ENCODE results near the gene STK39. TPM values are rescaled to one million over a fixed set of nuclear protein-coding genes. Genes with fewer than 3 reads are reported as not detected.
"Not testable (repeated sequence)": the region's sequence is repeated elsewhere in the genome, so short reads cannot be mapped to it uniquely, and the experiment has no call there.

Gene STK39
- total RNA-seq, 1 donor from 2014 or later: 15.7 TPM

DNA sequence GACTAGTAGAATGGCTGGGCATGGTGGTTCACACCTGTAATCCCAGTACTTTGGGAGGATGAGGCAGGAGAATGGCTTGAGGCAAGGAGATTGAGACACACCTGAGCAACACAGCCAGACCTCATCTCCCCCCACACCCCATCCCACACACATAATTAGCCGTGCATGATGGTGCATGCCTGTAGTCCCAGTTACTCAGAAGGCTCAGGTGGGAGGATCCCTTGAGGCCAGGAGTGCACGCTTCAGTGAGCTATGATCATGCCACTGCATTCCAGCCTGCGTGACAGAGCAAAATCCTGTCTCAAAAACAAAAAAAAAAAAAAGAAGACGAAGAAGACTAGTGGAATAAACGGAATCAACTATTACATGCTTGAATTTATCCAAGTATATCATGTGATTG, 150.0 kb downstream of the STK39 start:
- no peak overlapping the region for H3K9ac ChIP-seq (ENCODE audit: low read depth in 1 of 3, low read length in 3 of 3)
- no peaks in the 10 kb centered on the region for H3K9me3 ChIP-seq (ENCODE audit: control insufficient read depth in 3 of 3, low read length in 3 of 3)
- H3K4me3 ChIP-seq (ENCODE audit: low read length in 3 of 3): no peak overlapping the region
- no peaks in the 10 kb centered on the region for H3K27me3 ChIP-seq (ENCODE audit: control insufficient read depth in 3 of 3, insufficient read depth in 3 of 3, low read length in 3 of 3)
- H3K36me3 ChIP-seq (ENCODE audit: control insufficient read depth in 3 of 3, insufficient read depth in 3 of 3, low read length in 3 of 3): peaks cover 0 to 2% (median 0%) of the 10 kb centered on the region in 3 donors
- H3K27ac ChIP-seq (ENCODE audit: low read depth, low read length): no peak overlapping the region
- no peaks in the 10 kb centered on the region for H3K4me1 ChIP-seq (ENCODE audit: control insufficient read depth in 3 of 3, insufficient read depth in 3 of 3, low read length in 3 of 3)

DNA sequence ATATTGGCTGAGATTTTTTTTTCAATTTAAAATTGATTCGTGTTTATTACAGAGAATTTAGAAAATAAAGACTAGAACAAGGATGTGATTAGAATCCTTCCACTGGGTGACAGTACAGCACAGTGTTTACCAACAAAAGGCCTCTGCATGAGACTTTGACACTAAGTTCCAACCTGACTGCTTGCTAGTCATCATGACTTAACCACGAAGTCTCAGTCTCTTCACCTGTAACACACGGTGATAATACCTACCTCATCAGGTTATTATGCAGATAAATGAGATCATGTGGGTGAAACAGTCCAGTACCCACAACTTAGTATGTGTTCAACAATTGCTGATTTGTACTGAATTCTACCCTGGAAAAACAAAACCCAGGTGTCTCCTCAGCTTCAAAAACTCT, 151.2 kb downstream of the STK39 start:
- Histone ChIP-seq H3K4me1 (ENCODE audit: control insufficient read depth in 3 of 3, insufficient read depth in 3 of 3, low read length in 3 of 3) (no peaks in the 10 kb centered on the region), H3K9ac (ENCODE audit: low read depth in 1 of 3, low read length in 3 of 3) (no peak overlapping the region), H3K4me3 (ENCODE audit: low read length in 3 of 3) (no peak overlapping the region), H3K27ac (ENCODE audit: low read depth, low read length) (no peak overlapping the region), H3K36me3 (ENCODE audit: control insufficient read depth in 3 of 3, insufficient read depth in 3 of 3, low read length in 3 of 3) (peaks cover 0 to 2% (median 0%) of the 10 kb centered on the region in 3 donors), H3K9me3 (ENCODE audit: control insufficient read depth in 3 of 3, low read length in 3 of 3) (no peaks in the 10 kb centered on the region), H3K27me3 (ENCODE audit: control insufficient read depth in 3 of 3, insufficient read depth in 3 of 3, low read length in 3 of 3) (no peaks in the 10 kb centered on the region)

DNA sequence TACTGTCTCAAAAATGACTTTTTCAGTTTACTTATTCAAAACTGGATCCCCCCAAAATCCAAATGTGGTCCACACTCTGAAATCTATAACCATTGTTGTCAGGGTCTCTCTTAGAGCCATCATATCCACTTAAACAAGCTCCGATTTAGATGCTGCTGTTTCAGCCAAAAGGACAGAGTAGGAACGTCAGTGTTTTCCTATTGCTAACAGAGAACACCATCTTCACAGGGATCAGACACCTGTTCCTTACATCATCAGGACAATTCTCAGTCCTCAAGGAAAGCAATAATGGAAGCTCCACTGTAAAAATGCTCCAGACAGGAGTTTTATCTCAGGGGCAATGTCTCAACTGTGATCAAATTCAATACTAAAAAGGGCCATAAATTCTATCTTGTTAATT, 155.4 kb downstream of the STK39 start:
- no peaks in the 10 kb centered on the region for H3K27me3 ChIP-seq (ENCODE audit: control insufficient read depth in 3 of 3, insufficient read depth in 3 of 3, low read length in 3 of 3)
- no peaks in the 10 kb centered on the region for H3K4me1 ChIP-seq (ENCODE audit: control insufficient read depth in 3 of 3, insufficient read depth in 3 of 3, low read length in 3 of 3)
- no peak overlapping the region for H3K27ac ChIP-seq (ENCODE audit: low read depth, low read length)
- no peak overlapping the region for H3K4me3 ChIP-seq (ENCODE audit: low read length in 3 of 3)
- H3K9me3 ChIP-seq (ENCODE audit: control insufficient read depth in 3 of 3, low read length in 3 of 3): no peaks in the 10 kb centered on the region
- peaks cover 0 to 2% (median 0%) of the 10 kb centered on the region in 3 donors for H3K36me3 ChIP-seq (ENCODE audit: control insufficient read depth in 3 of 3, insufficient read depth in 3 of 3, low read length in 3 of 3)
- no peak overlapping the region for H3K9ac ChIP-seq (ENCODE audit: low read depth in 1 of 3, low read length in 3 of 3)

DNA sequence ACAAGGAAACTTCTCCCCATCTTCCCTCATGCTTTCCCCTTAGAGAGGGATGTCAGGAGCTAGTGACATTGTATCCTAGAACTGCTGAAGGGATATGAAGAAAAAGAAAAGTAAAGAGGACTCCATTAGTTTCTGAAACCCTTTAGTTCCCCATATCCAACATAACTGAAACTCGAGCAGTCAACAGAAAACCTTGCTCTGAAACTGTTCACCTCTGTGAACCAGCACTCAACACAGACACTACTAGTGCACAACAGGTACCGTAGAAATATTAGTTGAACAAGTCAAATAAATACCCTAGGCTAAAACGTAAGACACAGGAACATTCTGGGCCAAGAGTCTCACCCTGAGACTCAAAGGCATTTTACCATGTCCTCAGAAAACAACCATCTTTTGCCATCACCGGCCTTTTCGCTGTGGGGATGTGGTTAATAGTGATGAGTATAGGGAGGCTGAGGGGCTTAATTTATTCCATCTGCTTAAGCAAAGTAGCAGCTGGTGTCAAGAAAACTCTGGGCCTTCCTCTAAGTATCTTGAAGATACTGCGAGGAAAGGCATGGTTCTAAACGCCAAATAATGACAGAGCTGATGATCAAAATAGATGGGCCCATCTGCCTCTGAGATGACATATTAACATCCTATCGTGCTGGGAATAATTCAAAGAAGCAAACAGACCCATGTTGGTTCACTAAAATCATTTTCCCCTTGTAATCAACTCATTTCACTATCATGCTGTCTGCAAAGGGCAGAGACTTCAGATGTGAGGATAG, 156.8 kb downstream of the STK39 start:
- peaks cover 0 to 2% (median 0%) of the 10 kb centered on the region in 3 donors for H3K36me3 ChIP-seq (ENCODE audit: control insufficient read depth in 3 of 3, insufficient read depth in 3 of 3, low read length in 3 of 3)
- no peak overlapping the region for H3K9ac ChIP-seq (ENCODE audit: low read depth in 1 of 3, low read length in 3 of 3)
- no peak overlapping the region for H3K27ac ChIP-seq (ENCODE audit: low read depth, low read length)
- no peaks in the 10 kb centered on the region for H3K27me3 ChIP-seq (ENCODE audit: control insufficient read depth in 3 of 3, insufficient read depth in 3 of 3, low read length in 3 of 3)
- H3K4me3 ChIP-seq (ENCODE audit: low read length in 3 of 3): no peak overlapping the region
- no peaks in the 10 kb centered on the region for H3K4me1 ChIP-seq (ENCODE audit: control insufficient read depth in 3 of 3, insufficient read depth in 3 of 3, low read length in 3 of 3)
- H3K9me3 ChIP-seq (ENCODE audit: control insufficient read depth in 3 of 3, low read length in 3 of 3): no peaks in the 10 kb centered on the region

- no peaks in the 10 kb centered on the region for H3K36me3 ChIP-seq (ENCODE audit: control insufficient read depth in 3 of 3, insufficient read depth in 3 of 3, low read length in 3 of 3)
Measured at GRCh38 chr2:168089200-168089599, 158.2 kb downstream of the STK39 start.

DNA sequence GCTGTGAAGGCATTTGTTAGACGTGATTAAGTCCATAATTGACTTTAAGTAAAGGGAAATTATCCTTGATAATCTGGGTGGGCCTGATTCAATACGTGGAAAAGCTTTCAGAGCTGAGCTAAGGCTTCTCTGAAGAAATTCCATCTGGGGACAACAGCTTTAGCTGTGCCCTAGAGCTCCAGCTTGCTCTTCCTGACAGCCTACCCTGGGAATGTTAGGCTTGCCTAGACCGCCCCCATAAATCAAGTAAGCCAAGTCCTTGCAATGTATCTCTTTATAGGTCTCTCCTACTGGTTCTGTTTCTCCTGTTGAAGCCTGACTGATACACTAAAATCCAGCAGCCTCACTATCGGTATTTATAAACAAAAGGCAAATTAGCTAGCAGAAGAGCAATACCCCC, 160.0 kb downstream of the STK39 start:
- Histone ChIP-seq H3K9me3 (ENCODE audit: control insufficient read depth in 3 of 3, low read length in 3 of 3) (no peaks in the 10 kb centered on the region), H3K9ac (ENCODE audit: low read depth in 1 of 3, low read length in 3 of 3) (no peak overlapping the region), H3K4me1 (ENCODE audit: control insufficient read depth in 3 of 3, insufficient read depth in 3 of 3, low read length in 3 of 3) (no peaks in the 10 kb centered on the region), H3K4me3 (ENCODE audit: low read length in 3 of 3) (no peak overlapping the region), H3K27ac (ENCODE audit: low read depth, low read length) (no peak overlapping the region), H3K36me3 (ENCODE audit: control insufficient read depth in 3 of 3, insufficient read depth in 3 of 3, low read length in 3 of 3) (no peaks in the 10 kb centered on the region), H3K27me3 (ENCODE audit: control insufficient read depth in 3 of 3, insufficient read depth in 3 of 3, low read length in 3 of 3) (no peaks in the 10 kb centered on the region)

More at GRCh38 chr2:168089200-168089599, 158.2 kb downstream of the STK39 start:
- H3K27me3 ChIP-seq (ENCODE audit: control insufficient read depth in 3 of 3, insufficient read depth in 3 of 3, low read length in 3 of 3): no peaks in the 10 kb centered on the region
- no peaks in the 10 kb centered on the region for H3K4me1 ChIP-seq (ENCODE audit: control insufficient read depth in 3 of 3, insufficient read depth in 3 of 3, low read length in 3 of 3)
- no peaks in the 10 kb centered on the region for H3K9me3 ChIP-seq (ENCODE audit: control insufficient read depth in 3 of 3, low read length in 3 of 3)
- H3K9ac ChIP-seq (ENCODE audit: low read depth in 1 of 3, low read length in 3 of 3): no peak overlapping the region
- no peak overlapping the region for H3K27ac ChIP-seq (ENCODE audit: low read depth, low read length)
- H3K4me3 ChIP-seq (ENCODE audit: low read length in 3 of 3): no peak overlapping the region

- Histone ChIP-seq H3K36me3 (ENCODE audit: control insufficient read depth in 3 of 3, insufficient read depth in 3 of 3, low read length in 3 of 3) (no peaks in the 10 kb centered on the region), H3K27me3 (ENCODE audit: control insufficient read depth in 3 of 3, insufficient read depth in 3 of 3, low read length in 3 of 3) (no peaks in the 10 kb centered on the region), H3K9ac (ENCODE audit: low read depth in 1 of 3, low read length in 3 of 3) (no peak overlapping the region), H3K27ac (ENCODE audit: low read depth, low read length) (no peak overlapping the region), H3K9me3 (ENCODE audit: control insufficient read depth in 3 of 3, low read length in 3 of 3) (no peaks in the 10 kb centered on the region), H3K4me3 (ENCODE audit: low read length in 3 of 3) (no peak overlapping the region), H3K4me1 (ENCODE audit: control insufficient read depth in 3 of 3, insufficient read depth in 3 of 3, low read length in 3 of 3) (no peaks in the 10 kb centered on the region)
Measured at GRCh38 chr2:168086851-168087250, 160.5 kb downstream of the STK39 start.

DNA sequence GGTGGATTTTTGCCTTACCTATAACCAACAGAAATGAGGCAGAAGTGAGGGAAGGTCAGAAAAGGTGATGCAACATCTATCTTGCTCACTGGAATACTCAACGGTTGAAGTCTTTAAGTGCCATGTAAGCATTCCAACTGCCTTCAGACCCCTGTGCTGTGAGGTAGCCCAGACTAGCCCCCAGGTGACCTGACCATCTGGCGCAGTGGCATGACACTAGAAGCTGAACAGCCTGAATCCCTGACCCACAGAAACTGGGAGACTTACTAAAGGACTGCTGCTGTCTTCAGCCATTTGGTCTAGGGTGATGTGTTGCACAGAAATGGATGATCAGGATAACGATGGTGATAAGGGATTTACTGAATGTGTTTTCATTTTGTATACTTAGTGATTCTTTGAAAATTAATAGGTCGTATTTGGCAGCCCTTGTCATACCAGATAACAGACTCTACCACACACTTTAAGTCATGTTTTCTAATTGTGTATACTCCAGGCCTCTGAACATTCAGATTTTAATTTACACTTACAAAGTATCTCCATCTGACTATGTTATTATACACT, 161.5 kb downstream of the STK39 start:
- no peaks in the 10 kb centered on the region for H3K27me3 ChIP-seq (ENCODE audit: control insufficient read depth in 3 of 3, insufficient read depth in 3 of 3, low read length in 3 of 3)
- no peak overlapping the region for H3K9ac ChIP-seq (ENCODE audit: low read depth in 1 of 3, low read length in 3 of 3)
- no peaks in the 10 kb centered on the region for H3K9me3 ChIP-seq (ENCODE audit: control insufficient read depth in 3 of 3, low read length in 3 of 3)
- H3K4me1 ChIP-seq (ENCODE audit: control insufficient read depth in 3 of 3, insufficient read depth in 3 of 3, low read length in 3 of 3): no peaks in the 10 kb centered on the region
- H3K36me3 ChIP-seq (ENCODE audit: control insufficient read depth in 3 of 3, insufficient read depth in 3 of 3, low read length in 3 of 3): no peaks in the 10 kb centered on the region
- no peak overlapping the region for H3K27ac ChIP-seq (ENCODE audit: low read depth, low read length)
- H3K4me3 ChIP-seq (ENCODE audit: low read length in 3 of 3): no peak overlapping the region

GRCh38 chr2:168084288-168084687, 163.1 kb downstream of the STK39 start:
- Histone ChIP-seq H3K27ac (ENCODE audit: low read depth, low read length) (no peak overlapping the region), H3K4me1 (ENCODE audit: control insufficient read depth in 3 of 3, insufficient read depth in 3 of 3, low read length in 3 of 3) (no peaks in the 10 kb centered on the region), H3K9ac (ENCODE audit: low read depth in 1 of 3, low read length in 3 of 3) (no peak overlapping the region), H3K36me3 (ENCODE audit: control insufficient read depth in 3 of 3, insufficient read depth in 3 of 3, low read length in 3 of 3) (no peaks in the 10 kb centered on the region), H3K9me3 (ENCODE audit: control insufficient read depth in 3 of 3, low read length in 3 of 3) (no peaks in the 10 kb centered on the region), H3K4me3 (ENCODE audit: low read length in 3 of 3) (no peak overlapping the region), H3K27me3 (ENCODE audit: control insufficient read depth in 3 of 3, insufficient read depth in 3 of 3, low read length in 3 of 3) (no peaks in the 10 kb centered on the region)

- not testable (repeated sequence) for H3K27me3 ChIP-seq (ENCODE audit: control insufficient read depth in 3 of 3, insufficient read depth in 3 of 3, low read length in 3 of 3); H3K36me3 ChIP-seq (ENCODE audit: control insufficient read depth in 3 of 3, insufficient read depth in 3 of 3, low read length in 3 of 3); H3K27ac ChIP-seq (ENCODE audit: low read depth, low read length); H3K4me3 ChIP-seq (ENCODE audit: low read length in 3 of 3); H3K9me3 ChIP-seq (ENCODE audit: control insufficient read depth in 3 of 3, low read length in 3 of 3); H3K4me1 ChIP-seq (ENCODE audit: control insufficient read depth in 3 of 3, insufficient read depth in 3 of 3, low read length in 3 of 3); H3K9ac ChIP-seq (ENCODE audit: low read depth in 1 of 3, low read length in 3 of 3)
Measured at GRCh38 chr2:168081452-168081851, 165.9 kb downstream of the STK39 start.
